Stimulated activated CD8-positive, alpha-beta memory T cell treated with anti-CD3 and anti-CD28 coated beads, Interleukin-12 subunit alpha, Interleukin-12 subunit beta, amount 100 ng/mL, for 24 hours (primary cell): ENCODE measurements around the gene GET4.
"Not testable (repeated sequence)": the region's sequence is repeated elsewhere in the genome, so short reads cannot be mapped to it uniquely, and the experiment has no call there.

Experiments used
- DNase-seq: peaks from one replicate; pipeline ENCODE4 v3.0.0-alpha.2; 2020; ENCODE audit errors: extremely low read depth

The GET4 gene

GRCh38 chr7:926061-927030 is 50.0 kb downstream of the GET4 start:
- DNase-seq: no peak

- no peak for DNase-seq
Measured at GRCh38 chr7:927031-927671, 50.8 kb downstream of the GET4 start.

GRCh38 chr7:929311-929711 is 53.0 kb downstream of the GET4 start:
- no peak for DNase-seq

GRCh38 chr7:930975-931758 is 54.8 kb downstream of the GET4 start:
- no peak for DNase-seq

GRCh38 chr7:931871-932650 is 55.7 kb downstream of the GET4 start:
- DNase-seq: no peak

GRCh38 chr7:932651-932975 is 56.3 kb downstream of the GET4 start:
- DNase-seq: no peak

GRCh38 chr7:934469-935163 is 58.3 kb downstream of the GET4 start:
- DNase-seq: no peak

- DNase-seq: no peak
Measured at GRCh38 chr7:935164-935873, 59.0 kb downstream of the GET4 start.

GRCh38 chr7:935874-936385 is 59.6 kb downstream of the GET4 start:
- no peak for DNase-seq

GRCh38 chr7:936386-937054 is 60.2 kb downstream of the GET4 start:
- no peak for DNase-seq

- DNase-seq: no peak
Measured at GRCh38 chr7:937856-938484, 61.6 kb downstream of the GET4 start.

- no peak for DNase-seq
Measured at GRCh38 chr7:938546-939185, 62.3 kb downstream of the GET4 start.

GRCh38 chr7:939843-940242 is 63.5 kb downstream of the GET4 start:
- no peak for DNase-seq

- no peak for DNase-seq
Measured at GRCh38 chr7:940599-941408, 64.5 kb downstream of the GET4 start.

GRCh38 chr7:943793-944192 is 67.4 kb downstream of the GET4 start:
- DNase-seq: not testable (repeated sequence)

GRCh38 chr7:944744-945143 is 68.4 kb downstream of the GET4 start:
- no peak for DNase-seq

- no peak for DNase-seq
Measured at GRCh38 chr7:945147-945555, 68.8 kb downstream of the GET4 start.
